Smooth muscle cell (in vitro differentiated cells): Measurements from ENCODE around the gene SDK1. TPM values are rescaled to one million over a fixed set of nuclear protein-coding genes. Genes with fewer than 3 reads are reported as not detected.

Experiments used
- DNase-seq: peaks from one replicate; lab custom pipeline; 2025; ENCODE audit not compliant: unreplicated experiment; lab: John Stamatoyannopoulos, UW
- H2AFZ ChIP-seq: fragments of 200-600 bp; sonication (generic); 2 replicates; pipeline ENCODE4 v1.6.0; 2016; ENCODE audit warnings: antibody characterized with exemption, low read depth, mild to moderate bottlenecking
- H3F3A ChIP-seq: fragments of 200-600 bp; sonication (generic); 2 replicates; pipeline ENCODE4 v1.6.0; 2017; ENCODE audit warnings: antibody characterized with exemption, low read depth
- H3K27ac ChIP-seq: fragments of 200-600 bp; sonication (generic); 2 replicates; pipeline ENCODE4 v1.5.1; 2016; ENCODE audit warnings: low read depth, mild to moderate bottlenecking
- H3K27me3 ChIP-seq: fragments of 200-600 bp; sonication (generic); 2 replicates; pipeline ENCODE4 v1.6.1; 2016; ENCODE audit warnings: low read depth, mild to moderate bottlenecking
- H3K36me3 ChIP-seq: fragments of 200-600 bp; sonication (generic); 2 replicates; pipeline ENCODE4 v1.5.1; 2016; ENCODE audit warnings: low read depth
- H3K4me1 ChIP-seq: fragments of 200-600 bp; sonication (generic); 2 replicates; pipeline ENCODE4 v1.5.1; 2016; ENCODE audit warnings: low read depth
- H3K4me2 ChIP-seq: fragments of 200-600 bp; sonication (generic); 2 replicates; pipeline ENCODE4 v1.6.0; 2016; ENCODE audit warnings: mild to moderate bottlenecking
- H3K4me3 ChIP-seq: fragments of 200-600 bp; sonication (generic); 2 replicates; pipeline ENCODE4 v1.5.1; 2016; ENCODE audit warnings: mild to moderate bottlenecking
- H3K79me2 ChIP-seq: fragments of 200-600 bp; sonication (generic); 2 replicates; pipeline ENCODE4 v1.6.0; 2016; ENCODE audit warnings: low read depth, mild to moderate bottlenecking
- H3K9ac ChIP-seq: fragments of 200-600 bp; sonication (generic); 2 replicates; pipeline ENCODE4 v1.6.0; 2016; ENCODE audit warnings: low read depth
- H3K9me3 ChIP-seq: fragments of 200-600 bp; sonication (generic); replicated peaks from 2 replicates; pipeline ENCODE4 v1.5.1; 2016; ENCODE audit warnings: low read depth
- H4K20me1 ChIP-seq: fragments of 200-600 bp; sonication (generic); 2 replicates; pipeline ENCODE4 v1.6.0; 2016; ENCODE audit warnings: low read depth
- WGBS: methylation state at CpG from one replicate; pipeline ENCODE4 v1.1.7; 2016; ENCODE audit warnings: low lambda C conversion rate; 5-methylcytosine and 5-hydroxymethylcytosine counted together
- polyA plus RNA-seq: library from polyadenylated mRNA; unstranded; fragments of >200 nt; fragmentation: Nextera tagmentation; extraction: Ambion mirVana; gene quantifications from 2 replicates; pipeline ENCODE4 v1.2.1, GENCODE V29; 2016
- total RNA-seq: library from RNA; depleted of rRNA; stranded (reverse); fragments of >200 nt; gene quantifications from 2 replicates; pipeline ENCODE4 v1.2.3, GENCODE V29; 2014
- TF ChIP-seq, protein P1 (sequence below): fragments of 200-600 bp; sonication (generic); IDR thresholded peaks from 2 replicates; pipeline ENCODE4 v1.5.1; 2017; ENCODE audit warnings: borderline replicate concordance, mild to moderate bottlenecking, antibody characterized with exemption; ENCODE audit not compliant: insufficient read depth, poor library complexity, severe bottlenecking

SDK1 gene
- total and polyA plus RNA-seq, 2 experiments from 2014 or later = 1.1 to 2.5 TPM

DNA sequence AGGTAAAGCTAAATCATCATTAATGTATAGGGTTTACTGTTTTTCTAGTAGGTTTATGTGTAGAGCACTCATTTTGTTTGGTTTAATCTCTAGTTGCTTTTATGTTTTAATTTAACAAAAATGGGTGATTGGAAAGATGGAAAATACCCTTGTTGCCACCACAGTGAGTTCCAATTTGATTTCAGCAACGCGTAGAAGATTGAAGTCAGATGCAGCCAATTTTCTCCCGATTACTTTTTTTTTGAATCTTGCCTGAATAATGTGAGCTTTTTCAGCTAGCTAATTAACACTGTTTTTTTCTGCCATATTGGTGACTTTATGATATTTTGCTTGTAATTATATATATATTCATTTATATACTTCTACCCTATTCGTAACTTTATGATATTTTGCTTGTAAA is 293.8 kb downstream of the SDK1 start:
- Histone ChIP-seq H3K36me3 (no peaks in the 10 kb centered on the region), H3K9me3 (no peaks in the 10 kb centered on the region), H3K9ac (no peak overlapping the region), H4K20me1 (no peaks in the 10 kb centered on the region), H3K79me2 (no peaks in the 10 kb centered on the region), H3K4me1 (peaks cover 20% of the 10 kb centered on the region), H3K4me3 (no peak overlapping the region), H2AFZ (no peak overlapping the region), H3K27ac (no peak overlapping the region), H3K4me2 (no peak overlapping the region), H3K27me3 (no peaks in the 10 kb centered on the region), H3F3A (no peaks in the 10 kb centered on the region)
- DNase-seq = no peak
- TF ChIP-seq, protein P1, sequence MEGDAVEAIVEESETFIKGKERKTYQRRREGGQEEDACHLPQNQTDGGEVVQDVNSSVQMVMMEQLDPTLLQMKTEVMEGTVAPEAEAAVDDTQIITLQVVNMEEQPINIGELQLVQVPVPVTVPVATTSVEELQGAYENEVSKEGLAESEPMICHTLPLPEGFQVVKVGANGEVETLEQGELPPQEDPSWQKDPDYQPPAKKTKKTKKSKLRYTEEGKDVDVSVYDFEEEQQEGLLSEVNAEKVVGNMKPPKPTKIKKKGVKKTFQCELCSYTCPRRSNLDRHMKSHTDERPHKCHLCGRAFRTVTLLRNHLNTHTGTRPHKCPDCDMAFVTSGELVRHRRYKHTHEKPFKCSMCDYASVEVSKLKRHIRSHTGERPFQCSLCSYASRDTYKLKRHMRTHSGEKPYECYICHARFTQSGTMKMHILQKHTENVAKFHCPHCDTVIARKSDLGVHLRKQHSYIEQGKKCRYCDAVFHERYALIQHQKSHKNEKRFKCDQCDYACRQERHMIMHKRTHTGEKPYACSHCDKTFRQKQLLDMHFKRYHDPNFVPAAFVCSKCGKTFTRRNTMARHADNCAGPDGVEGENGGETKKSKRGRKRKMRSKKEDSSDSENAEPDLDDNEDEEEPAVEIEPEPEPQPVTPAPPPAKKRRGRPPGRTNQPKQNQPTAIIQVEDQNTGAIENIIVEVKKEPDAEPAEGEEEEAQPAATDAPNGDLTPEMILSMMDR = no peak
- WGBS = 92% methylated on average over 4 of the region's 4 CpGs

DNA sequence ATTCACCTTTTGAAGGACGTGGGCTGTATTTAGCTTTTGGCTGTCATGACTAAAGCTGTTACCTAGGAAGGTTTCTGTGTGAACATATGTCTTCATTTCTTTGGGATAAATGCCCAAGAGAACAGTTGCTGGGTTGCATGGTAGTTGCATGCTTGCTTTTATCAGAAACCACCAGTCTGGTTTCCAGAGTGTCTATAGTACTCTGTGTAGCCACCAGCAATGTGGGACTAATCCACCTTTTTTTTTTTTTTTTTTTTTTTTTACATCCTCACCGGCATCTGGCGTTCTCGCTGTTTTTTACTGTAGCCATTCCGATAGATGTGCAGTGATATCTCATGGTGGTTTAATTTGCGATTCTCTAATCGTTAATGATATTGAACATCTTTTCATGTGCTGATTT is 297.8 kb downstream of the SDK1 start:
- no peaks in the 10 kb centered on the region for H4K20me1 ChIP-seq
- H2AFZ ChIP-seq = no peak overlapping the region
- H3K9me3 ChIP-seq = no peaks in the 10 kb centered on the region
- no peaks in the 10 kb centered on the region for H3K79me2 ChIP-seq
- DNase-seq = no peak
- no peak overlapping the region for H3K4me3 ChIP-seq
- 70% methylated on average over 7 of the region's 7 CpGs for whole genome bisulfite sequencing
- no peaks in the 10 kb centered on the region for H3K36me3 ChIP-seq
- no peaks in the 10 kb centered on the region for H3K4me1 ChIP-seq
- H3K9ac ChIP-seq = no peak overlapping the region
- H3K27ac ChIP-seq = no peak overlapping the region
- no peaks in the 10 kb centered on the region for H3K27me3 ChIP-seq
- TF ChIP-seq, protein P1 = no peak
- H3K4me2 ChIP-seq = peak overlapping the region; percentile 51
- H3F3A ChIP-seq = no peaks in the 10 kb centered on the region

DNA sequence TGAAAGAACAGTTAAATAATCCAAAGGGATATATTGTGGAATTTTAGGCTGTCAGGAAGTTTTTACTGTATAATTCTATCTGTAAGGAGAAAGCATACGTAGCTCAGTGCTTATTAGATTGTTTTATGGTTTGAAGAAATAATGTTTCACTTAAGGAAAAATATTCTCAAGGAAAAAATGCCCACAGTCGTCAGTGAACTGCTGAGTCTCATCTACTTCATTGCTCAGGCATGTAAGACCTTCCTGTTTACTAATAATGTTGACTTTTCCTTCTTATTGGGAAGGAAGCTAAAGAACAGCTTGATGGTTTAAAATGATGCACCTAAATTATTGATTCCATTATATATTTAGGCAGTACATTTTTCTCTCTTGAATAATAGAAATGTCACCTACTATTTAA is 304.2 kb downstream of the SDK1 start:
- Histone ChIP-seq H3K9ac (no peak overlapping the region), H3K36me3 (no peaks in the 10 kb centered on the region), H3K9me3 (no peaks in the 10 kb centered on the region), H3K4me2 (no peak overlapping the region), H2AFZ (no peak overlapping the region), H3K4me1 (no peaks in the 10 kb centered on the region), H4K20me1 (no peaks in the 10 kb centered on the region), H3F3A (no peaks in the 10 kb centered on the region), H3K27ac (no peak overlapping the region), H3K79me2 (no peaks in the 10 kb centered on the region), H3K4me3 (no peak overlapping the region), H3K27me3 (no peaks in the 10 kb centered on the region)
- DNase-seq = no peak
- TF ChIP-seq, protein P1 = no peak
- 67% methylated on average over 2 of the region's 2 CpGs for WGBS

DNA sequence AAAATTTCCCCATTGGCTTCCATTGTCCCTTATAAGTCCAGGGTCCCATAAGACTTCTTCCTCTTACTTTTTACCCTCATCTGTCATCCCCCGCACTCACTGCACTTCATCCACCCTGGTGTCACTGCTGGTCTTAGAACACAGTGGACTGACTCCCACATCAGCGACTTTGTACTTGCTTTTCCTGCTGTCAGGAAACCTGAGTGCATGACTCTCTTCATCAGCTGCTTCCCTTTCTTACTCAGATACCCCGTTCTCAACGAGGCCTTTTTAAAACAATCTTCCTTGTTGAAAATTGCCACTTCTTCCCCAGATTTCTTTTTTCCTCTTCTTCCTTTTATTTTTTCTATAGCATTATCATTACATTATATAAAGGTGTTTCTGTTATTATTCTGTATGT is 305.4 kb downstream of the SDK1 start:
- WGBS = 96% methylated on average over 4 of the region's 4 CpGs
- no peaks in the 10 kb centered on the region for H3K36me3 ChIP-seq
- DNase-seq = no peak
- H3K4me3 ChIP-seq = no peak overlapping the region
- no peak overlapping the region for H3K4me2 ChIP-seq
- no peaks in the 10 kb centered on the region for H3K27me3 ChIP-seq
- H3K9ac ChIP-seq = no peak overlapping the region
- H3K79me2 ChIP-seq = no peaks in the 10 kb centered on the region
- no peaks in the 10 kb centered on the region for H3K4me1 ChIP-seq
- no peaks in the 10 kb centered on the region for H3F3A ChIP-seq
- no peak overlapping the region for H3K27ac ChIP-seq
- H4K20me1 ChIP-seq = no peaks in the 10 kb centered on the region
- no peak overlapping the region for H2AFZ ChIP-seq
- H3K9me3 ChIP-seq = no peaks in the 10 kb centered on the region
- TF ChIP-seq, protein P1 = no peak
